Prostate gland (tissue), 2 donors: Measurements from ENCODE around the gene UIMC1.

Experiments
- POLR2A ChIP-seq: fragments of 450-650 bp; IDR thresholded peaks from one replicate; pipeline ENCODE4 v1.6.1; 2016; ENCODE audit warnings: antibody characterized with exemption, mild to moderate bottlenecking
- POLR2AphosphoS5 ChIP-seq: sonication (generic); formaldehyde crosslinking; IDR thresholded peaks from one replicate; pipeline ENCODE4 v1.6.1; 2017; ENCODE audit warnings: antibody characterized with exemption
- TF ChIP-seq, protein P1 (sequence below), 4 experiments: fragments of 200-600 bp in 2 of 4; fragments of 450-650 bp in 2 of 4; sonication (generic) in 2 of 4; IDR thresholded peaks; 1 replicate in 3 of 4; 2 replicates in 1 of 4; pipeline ENCODE4 v1.5.1; 2016 to 2019; ENCODE audit warnings: antibody characterized with exemption in 4 of 4, mild to moderate bottlenecking in 2 of 4, moderate library complexity in 2 of 4

DNA sequence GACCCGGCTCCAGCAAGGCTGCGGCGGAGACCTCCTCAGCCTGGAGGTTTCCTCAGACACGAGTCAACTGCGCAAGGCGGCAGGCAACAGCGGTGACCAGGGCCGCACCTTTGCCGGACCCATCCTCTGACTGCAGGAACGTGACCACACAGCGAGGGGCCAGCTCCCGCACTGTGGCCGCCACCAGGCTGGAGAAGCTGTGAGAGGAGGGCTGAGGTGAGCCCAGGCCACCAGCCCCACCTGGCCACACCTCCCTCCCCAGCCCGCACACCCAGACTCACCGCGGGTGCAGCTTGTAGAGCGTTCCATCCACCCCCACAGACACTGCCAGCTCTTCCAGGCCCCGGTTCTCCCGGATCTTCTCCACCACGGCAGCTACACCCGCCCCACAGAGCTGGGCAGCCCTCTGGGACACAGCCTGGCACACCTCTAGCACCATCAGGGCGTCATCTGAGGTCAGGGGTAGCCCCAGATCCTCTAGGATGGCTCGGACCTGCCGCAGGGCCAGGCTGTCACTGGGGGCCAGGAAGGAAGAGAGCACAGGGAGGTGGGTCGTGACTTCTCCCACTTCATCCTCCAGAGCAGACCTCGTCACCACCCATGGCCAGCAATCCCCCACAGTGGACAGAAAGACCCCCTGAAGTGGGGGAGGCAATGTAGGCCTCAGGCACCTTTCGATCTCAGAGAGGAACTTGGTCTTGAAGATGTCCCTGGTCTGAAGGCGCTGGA, 125.4 kb downstream of the UIMC1 start:
- TF ChIP-seq, protein P1, sequence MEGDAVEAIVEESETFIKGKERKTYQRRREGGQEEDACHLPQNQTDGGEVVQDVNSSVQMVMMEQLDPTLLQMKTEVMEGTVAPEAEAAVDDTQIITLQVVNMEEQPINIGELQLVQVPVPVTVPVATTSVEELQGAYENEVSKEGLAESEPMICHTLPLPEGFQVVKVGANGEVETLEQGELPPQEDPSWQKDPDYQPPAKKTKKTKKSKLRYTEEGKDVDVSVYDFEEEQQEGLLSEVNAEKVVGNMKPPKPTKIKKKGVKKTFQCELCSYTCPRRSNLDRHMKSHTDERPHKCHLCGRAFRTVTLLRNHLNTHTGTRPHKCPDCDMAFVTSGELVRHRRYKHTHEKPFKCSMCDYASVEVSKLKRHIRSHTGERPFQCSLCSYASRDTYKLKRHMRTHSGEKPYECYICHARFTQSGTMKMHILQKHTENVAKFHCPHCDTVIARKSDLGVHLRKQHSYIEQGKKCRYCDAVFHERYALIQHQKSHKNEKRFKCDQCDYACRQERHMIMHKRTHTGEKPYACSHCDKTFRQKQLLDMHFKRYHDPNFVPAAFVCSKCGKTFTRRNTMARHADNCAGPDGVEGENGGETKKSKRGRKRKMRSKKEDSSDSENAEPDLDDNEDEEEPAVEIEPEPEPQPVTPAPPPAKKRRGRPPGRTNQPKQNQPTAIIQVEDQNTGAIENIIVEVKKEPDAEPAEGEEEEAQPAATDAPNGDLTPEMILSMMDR (IDR thresholded peaks at IDR 0.05) = no peak
- TF ChIP-seq POLR2A (no peak), POLR2AphosphoS5 (no peak)
